Omental fat pad (tissue), 4 donors: Measurements from ENCODE around the gene CIAO2B. TPM values are rescaled to one million over a fixed set of nuclear protein-coding genes. Genes with fewer than 3 reads are reported as not detected.

Experiments
- ATAC-seq: fragments of 150-250 bp; one replicate; pipeline ENCODE4 v1.9.1; 2016; ENCODE audit warnings: mild to moderate bottlenecking, moderate library complexity; ENCODE audit not compliant: low FRiP score
- DNase-seq: peaks from one replicate; pipeline ENCODE4 v3.0.0-alpha.2; 2019; ENCODE audit warnings: low spot score
- total RNA-seq, 4 donors: library from RNA; depleted of rRNA; stranded (reverse); fragments of >200 nt; gene quantifications; one replicate each; pipeline ENCODE4 v1.1.0, GENCODE V29; 2016
- TF ChIP-seq, protein P1 (sequence below), 3 donors: fragments of 450-650 bp; IDR thresholded peaks; one replicate each; pipeline ENCODE4 v1.5.1; 2016 to 2017; ENCODE audit warnings: antibody characterized with exemption in 3 of 3, mild to moderate bottlenecking in 3 of 3, moderate library complexity in 2 of 3

The CIAO2B gene
- total RNA-seq, 4 donors from 2014 or later = 50.4 to 86.8 (median 70.4) TPM

DNA sequence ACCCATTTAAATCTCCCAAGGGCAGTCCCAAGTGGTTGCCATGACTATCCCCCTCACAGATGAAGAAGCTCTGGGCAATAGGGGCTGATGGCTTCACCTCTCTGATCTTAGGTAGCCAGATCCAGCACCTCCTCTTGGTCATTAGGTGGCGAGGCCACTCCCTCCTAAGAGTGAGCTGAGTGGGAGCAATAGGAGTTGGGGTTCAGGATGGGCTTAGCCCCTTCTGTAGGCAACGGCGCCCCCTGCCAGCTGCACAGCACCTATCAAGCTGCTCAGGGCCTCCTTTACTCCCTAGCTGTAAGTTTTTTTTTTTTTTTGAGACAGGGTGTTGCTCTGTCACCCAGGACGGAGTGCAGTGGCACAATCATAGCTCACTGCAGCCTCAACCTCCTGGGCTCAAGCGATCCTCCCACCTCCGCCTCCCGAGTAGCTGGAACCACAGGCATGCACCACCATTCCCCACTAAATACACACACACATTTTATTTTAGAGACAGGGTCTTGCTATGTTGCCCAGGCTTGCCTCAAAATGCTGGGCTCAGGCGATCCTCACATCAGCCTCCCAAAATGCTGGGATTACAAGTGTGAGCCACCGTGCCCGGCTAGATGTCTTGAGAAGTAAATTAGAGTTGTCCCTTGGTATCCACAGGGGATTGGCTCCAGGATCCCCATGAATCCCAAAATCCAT is 5.4 kb downstream of the CIAO2B start:
- TF ChIP-seq, protein P1, sequence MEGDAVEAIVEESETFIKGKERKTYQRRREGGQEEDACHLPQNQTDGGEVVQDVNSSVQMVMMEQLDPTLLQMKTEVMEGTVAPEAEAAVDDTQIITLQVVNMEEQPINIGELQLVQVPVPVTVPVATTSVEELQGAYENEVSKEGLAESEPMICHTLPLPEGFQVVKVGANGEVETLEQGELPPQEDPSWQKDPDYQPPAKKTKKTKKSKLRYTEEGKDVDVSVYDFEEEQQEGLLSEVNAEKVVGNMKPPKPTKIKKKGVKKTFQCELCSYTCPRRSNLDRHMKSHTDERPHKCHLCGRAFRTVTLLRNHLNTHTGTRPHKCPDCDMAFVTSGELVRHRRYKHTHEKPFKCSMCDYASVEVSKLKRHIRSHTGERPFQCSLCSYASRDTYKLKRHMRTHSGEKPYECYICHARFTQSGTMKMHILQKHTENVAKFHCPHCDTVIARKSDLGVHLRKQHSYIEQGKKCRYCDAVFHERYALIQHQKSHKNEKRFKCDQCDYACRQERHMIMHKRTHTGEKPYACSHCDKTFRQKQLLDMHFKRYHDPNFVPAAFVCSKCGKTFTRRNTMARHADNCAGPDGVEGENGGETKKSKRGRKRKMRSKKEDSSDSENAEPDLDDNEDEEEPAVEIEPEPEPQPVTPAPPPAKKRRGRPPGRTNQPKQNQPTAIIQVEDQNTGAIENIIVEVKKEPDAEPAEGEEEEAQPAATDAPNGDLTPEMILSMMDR (IDR thresholded peaks at IDR 0.05) = no peak

DNA sequence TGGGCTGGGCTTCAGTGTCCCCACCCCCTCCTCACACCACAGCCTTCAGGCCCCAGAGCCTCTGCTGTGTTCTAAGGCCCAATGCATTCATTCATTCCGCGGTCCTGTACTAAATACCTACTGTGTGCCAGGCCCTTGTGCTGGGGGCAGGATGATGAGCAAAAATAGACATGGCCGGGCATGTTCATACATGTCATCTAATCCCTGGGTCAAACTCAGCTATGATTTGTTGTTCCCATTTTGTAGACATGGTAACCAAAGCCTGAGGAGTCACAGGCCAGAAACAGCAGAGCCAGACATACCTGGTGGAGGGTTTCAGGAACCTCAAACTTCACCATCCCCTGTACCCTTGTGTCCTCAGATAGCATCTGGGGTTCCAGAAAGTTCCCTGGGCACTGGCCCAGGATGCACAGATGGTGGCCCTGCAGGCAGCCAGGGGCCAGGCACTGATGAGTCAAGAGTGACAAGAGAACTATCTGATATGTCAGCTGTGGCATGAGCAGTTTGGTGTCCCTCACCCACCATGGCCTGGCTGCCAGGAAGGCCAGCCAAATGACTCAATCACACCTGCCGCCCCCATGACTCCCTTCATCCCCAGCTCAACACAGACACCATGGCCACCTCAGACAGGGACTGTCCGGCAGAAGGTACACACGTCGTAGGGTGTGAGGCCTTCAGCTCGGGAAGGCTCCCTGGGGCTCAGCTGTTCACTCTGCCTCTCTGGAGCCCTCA is 6.1 kb downstream of the CIAO2B start:
- DNase-seq (no peak), ATAC-seq (no peak)
- TF ChIP-seq, protein P1 (IDR thresholded peaks at IDR 0.05) = no peak

More for the DNA sequence above, 5.4 kb downstream of the CIAO2B start:
- DNase-seq = no peak
- no peak for ATAC-seq

DNA sequence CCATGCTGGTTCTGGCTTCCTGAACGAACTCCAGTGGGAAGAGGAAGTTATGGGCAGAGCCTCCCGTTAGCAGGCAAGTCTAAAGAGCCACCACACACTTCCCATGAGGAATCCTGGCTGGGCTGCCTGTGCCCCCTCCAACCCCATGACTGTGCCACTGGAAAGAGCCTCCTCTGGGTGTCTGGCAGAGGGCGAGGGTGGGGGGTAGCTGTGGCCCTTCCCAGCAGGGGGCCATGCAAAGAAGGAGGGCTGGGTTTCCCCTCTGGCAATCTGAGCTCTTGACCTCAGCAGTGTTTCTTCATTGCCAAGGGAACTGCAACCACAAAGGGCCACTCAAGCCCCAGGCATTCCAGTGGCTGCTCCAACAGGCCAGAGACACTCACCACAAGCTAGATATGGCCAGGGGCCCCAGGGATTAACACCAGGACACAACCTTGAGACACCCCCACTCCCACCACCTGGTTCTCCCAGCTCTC is 7.2 kb downstream of the CIAO2B start:
- TF ChIP-seq, protein P1 (IDR thresholded peaks at IDR 0.05) = no peak
- DNase-seq = no peak
- ATAC-seq = no peak

DNA sequence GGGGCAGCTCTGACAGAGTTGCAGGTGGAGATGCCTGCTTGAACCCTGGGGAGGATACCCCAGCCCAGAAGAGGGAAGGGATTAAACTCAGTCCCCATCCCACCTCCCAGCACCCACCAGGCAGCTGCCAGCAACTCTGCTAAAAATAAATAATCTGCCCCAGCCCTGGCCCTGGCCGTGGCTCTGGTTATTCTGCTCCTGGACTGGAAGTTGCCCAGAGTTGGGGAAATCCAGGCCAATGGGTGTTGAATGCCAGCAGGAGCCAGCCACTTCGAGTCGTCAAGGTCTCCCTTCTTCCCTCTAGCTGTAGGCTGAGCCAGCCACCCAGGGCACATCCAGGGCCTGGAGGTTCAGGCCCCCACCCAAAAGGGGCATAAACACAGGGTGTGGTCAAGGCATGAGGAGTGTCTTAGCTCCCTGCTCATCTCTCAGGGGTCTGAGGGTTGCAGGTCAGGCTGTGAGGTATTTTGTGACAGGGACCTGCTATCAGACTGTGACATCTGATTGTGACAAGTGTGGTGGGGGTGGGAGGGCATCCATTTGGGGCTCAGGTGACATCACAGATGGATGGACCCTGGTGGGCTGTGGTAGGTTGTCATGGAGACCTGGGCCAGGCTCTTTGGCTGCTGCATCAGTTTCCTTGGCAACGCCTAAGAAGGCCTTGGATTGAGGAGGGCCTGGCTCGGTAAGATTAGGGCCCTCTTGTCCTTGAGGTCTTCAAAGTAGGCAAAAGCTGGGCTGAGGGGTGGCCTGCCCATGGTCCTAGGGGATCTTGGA is 7.8 kb downstream of the CIAO2B start:
- ATAC-seq (no peak), DNase-seq (no peak)
- TF ChIP-seq, protein P1 (IDR thresholded peaks at IDR 0.05) = no peak

DNA sequence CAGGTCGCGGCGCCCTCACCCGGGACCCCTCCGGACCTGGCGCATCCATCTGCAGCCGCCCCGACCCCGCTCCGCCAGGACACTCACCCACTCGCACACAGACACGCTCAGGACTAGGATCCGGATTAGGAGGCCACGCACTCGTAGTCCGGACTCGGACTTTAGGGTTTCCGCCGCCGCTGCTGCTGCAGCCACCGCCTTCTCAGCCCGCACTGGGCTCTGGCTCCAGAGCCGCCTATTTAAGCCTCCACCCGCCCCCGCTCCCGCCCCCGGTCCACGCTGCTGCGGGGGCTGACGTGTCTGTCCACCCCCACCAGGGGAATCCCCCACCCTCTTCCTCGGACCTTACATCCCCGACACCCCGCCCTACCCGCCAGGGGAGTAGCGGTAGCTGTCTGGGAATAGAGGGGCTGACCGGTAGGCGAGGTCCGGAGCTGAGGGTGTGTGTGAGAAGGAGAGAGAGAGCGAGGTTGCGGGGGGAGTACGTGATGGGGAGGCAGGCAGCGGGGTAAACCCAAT is 8.8 kb downstream of the CIAO2B start, which contains the start of gene RRAD:
TSS of gene RRAD (minus strand) at position 214 of the 519 bp plus-strand sequence. CDS start 356 bp downstream, outside the sequence.
- ATAC-seq (peak; percentile 40), DNase-seq (no peak)
- TF ChIP-seq, protein P1 (IDR thresholded peaks at IDR 0.05) = no peak

DNA sequence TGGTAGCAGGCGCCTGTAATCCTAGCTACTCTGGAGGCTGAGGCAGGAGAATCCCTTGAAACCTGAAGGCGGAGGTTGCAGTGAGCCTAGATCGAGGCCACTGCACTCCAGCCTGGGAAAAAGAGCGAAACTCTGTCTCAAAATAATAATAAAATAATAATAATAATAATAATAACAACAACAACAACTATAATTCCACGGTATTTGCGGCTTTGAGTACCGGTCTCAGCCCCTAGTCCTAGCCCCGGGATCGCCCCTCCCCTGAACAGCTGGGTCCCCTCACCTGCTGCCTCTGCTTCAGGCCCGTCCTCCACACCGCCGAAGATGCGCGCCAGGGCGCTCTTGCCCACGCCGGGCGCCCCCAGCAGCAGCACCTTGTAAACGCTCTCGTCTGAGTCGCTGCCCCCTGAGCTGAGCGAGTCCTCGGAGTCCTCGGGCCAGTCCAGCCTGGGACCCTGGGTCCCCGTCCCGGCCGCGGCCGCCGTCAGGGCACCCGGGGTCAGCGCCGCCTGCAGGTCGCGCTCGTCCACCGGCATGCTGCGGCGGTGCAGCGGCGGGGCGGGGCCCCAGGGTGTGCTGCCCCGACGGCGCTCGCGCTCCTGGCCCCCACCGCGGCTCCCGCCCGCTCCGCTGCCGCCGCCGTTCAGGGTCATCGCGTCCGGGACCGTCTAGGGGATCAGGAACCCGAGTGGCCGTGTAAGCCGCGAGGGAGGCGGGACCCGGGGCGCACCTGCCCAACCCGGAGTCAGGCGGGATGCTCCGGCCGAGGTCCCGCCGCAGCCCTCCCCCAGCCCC is 9.5 kb downstream of the CIAO2B start:
- peak; percentile 17 for ATAC-seq

More for the DNA sequence above, 9.5 kb downstream of the CIAO2B start:
- no peak for DNase-seq
- TF ChIP-seq, protein P1 (IDR thresholded peaks at IDR 0.05) = no peak
